Uterus (tissue), 4 donors: ENCODE results near the gene LHPP. TPM values are rescaled to one million over a fixed set of nuclear protein-coding genes. Genes with fewer than 3 reads are reported as not detected.

Experiments used
- DNase-seq, 2 donors: peaks; one replicate each; pipeline ENCODE4 v3.0.0-alpha.2; 2019 to 2020
- H3K27ac ChIP-seq, 2 donors: fragments of 200-600 bp; sonication (generic); 1 replicate in 1 of 2; 2 replicates in 1 of 2; pipeline ENCODE4 v1.5.1; 2016 to 2018
- H3K27me3 ChIP-seq, 2 donors: fragments of 200-600 bp; sonication (generic); one replicate each; pipeline ENCODE4 v1.5.1; 2018 to 2019; ENCODE audit warnings: control low read depth in 1 of 2
- H3K36me3 ChIP-seq, 2 donors: fragments of 200-600 bp; sonication (generic); one replicate each; pipeline ENCODE4 v1.5.1; 2019; ENCODE audit warnings: control low read depth in 1 of 2
- H3K4me1 ChIP-seq, 2 donors: fragments of 200-600 bp; sonication (generic); one replicate each; pipeline ENCODE4 v1.5.1; 2018 to 2019; ENCODE audit warnings: control low read depth in 1 of 2
- H3K4me3 ChIP-seq, 2 donors: fragments of 200-600 bp; sonication (generic); 1 replicate in 1 of 2; 2 replicates in 1 of 2; pipeline ENCODE4 v1.5.1; 2018 to 2019; ENCODE audit warnings: mild to moderate bottlenecking in 1 of 2
- H3K9me3 ChIP-seq, 2 donors: fragments of 200-600 bp; sonication (generic); one replicate each; pipeline ENCODE4 v1.5.1; 2019; ENCODE audit warnings: control low read depth in 1 of 2
- POLR2A ChIP-seq, 2 donors: fragments of 450-650 bp; IDR thresholded peaks; one replicate each; pipeline ENCODE4 v1.6.1; 2016; ENCODE audit warnings: antibody characterized with exemption in 2 of 2, mild to moderate bottlenecking in 1 of 2, moderate library complexity in 1 of 2
- intact Hi-C: fragments of 100-400 bp; cut with DNase I; formaldehyde crosslinking; loops from one replicate; pipeline ENCODE4 v1.15.1; 2023; ENCODE audit warnings: low total_unique reads
- total RNA-seq, 4 donors: library from RNA; depleted of rRNA in 3 of 4; stranded (reverse); fragments of >200 nt in 3 of 4; gene quantifications; one replicate each; pipeline versions ENCODE4 v1.1.0 to v1.2.4, GENCODE V29; 2014 to 2023
- TF ChIP-seq, protein P1 (sequence below), 4 experiments: fragments of 200-600 bp in 2 of 4; fragments of 450-650 bp in 2 of 4; sonication (generic) in 2 of 4; IDR thresholded peaks; one replicate each; pipeline ENCODE4 v1.5.1; 2016 to 2019; ENCODE audit warnings: antibody characterized with exemption in 4 of 4, mild to moderate bottlenecking in 2 of 4, moderate library complexity in 1 of 4
- donor health status: DM: yes; HTN: yes; CAD: no.

Gene LHPP
- total RNA-seq, 4 donors from 2014 or later, result 0.51 to 23.2 (median 15.3) TPM; not detected in 1

GRCh38 chr10:124575107-124576035 is 113.7 kb downstream of the LHPP start:
- DNase-seq, result no peak

DNA sequence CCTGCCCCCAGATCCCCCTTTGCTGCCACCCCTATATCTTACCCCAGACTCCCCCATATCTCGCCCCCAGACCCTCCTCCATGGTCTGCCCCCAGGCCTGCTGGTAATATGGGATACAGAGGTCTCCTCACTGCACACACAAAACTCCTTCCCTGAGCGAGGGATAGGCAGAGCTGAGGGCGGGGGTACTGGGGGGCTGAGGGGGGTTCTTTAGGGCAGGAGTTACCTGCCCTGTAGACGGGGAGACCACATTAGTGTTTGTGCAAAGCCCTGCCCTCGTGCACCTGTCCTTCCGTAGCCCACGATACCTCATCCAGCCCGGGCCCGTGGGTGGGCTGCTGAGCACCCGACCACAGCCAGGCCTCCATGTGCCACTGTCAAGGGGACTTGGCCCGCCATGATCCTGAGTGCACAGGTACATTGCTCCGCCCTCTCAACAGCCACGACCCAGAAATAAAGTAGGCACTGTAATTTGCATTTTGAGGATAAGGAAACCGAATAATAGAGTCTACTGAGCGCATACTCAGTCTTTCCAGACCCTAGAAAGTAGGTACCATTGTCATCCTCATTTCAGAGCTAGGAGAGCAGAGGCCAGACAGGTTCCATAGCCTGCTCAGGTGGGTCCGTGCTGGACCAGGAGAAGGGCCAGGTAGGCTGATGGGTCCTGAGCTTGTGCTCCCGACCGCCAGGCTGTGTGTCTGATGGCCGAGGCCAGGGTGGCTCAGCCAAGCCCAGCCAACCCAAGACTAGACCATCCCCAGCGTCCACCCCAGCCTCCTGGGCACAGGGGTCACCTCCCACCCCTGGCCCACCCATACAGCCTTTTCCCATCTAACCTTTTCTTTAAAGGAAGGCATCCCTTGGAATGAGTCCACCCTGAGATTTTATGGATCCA is 115.2 kb downstream of the LHPP start:
- Histone ChIP-seq H3K4me1 (no peaks in the 10 kb centered on the region), H3K36me3 (no peaks in the 10 kb centered on the region), H3K27ac (no peak overlapping the region), H3K9me3 (no peaks in the 10 kb centered on the region), H3K27me3 (no peaks in the 10 kb centered on the region), H3K4me3 (no peak overlapping the region)
- TF ChIP-seq POLR2A (IDR thresholded peaks at IDR 0.05), result no peak
- TF ChIP-seq, protein P1, sequence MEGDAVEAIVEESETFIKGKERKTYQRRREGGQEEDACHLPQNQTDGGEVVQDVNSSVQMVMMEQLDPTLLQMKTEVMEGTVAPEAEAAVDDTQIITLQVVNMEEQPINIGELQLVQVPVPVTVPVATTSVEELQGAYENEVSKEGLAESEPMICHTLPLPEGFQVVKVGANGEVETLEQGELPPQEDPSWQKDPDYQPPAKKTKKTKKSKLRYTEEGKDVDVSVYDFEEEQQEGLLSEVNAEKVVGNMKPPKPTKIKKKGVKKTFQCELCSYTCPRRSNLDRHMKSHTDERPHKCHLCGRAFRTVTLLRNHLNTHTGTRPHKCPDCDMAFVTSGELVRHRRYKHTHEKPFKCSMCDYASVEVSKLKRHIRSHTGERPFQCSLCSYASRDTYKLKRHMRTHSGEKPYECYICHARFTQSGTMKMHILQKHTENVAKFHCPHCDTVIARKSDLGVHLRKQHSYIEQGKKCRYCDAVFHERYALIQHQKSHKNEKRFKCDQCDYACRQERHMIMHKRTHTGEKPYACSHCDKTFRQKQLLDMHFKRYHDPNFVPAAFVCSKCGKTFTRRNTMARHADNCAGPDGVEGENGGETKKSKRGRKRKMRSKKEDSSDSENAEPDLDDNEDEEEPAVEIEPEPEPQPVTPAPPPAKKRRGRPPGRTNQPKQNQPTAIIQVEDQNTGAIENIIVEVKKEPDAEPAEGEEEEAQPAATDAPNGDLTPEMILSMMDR (IDR thresholded peaks at IDR 0.05), result no peak
- DNase-seq, result no peak
- intact Hi-C loops, result no loop called here

More at GRCh38 chr10:124575107-124576035, 113.7 kb downstream of the LHPP start:
- Histone ChIP-seq H3K9me3 (no peaks in the 10 kb centered on the region), H3K4me1 (no peaks in the 10 kb centered on the region), H3K27ac (no peak overlapping the region), H3K36me3 (no peaks in the 10 kb centered on the region), H3K27me3 (no peaks in the 10 kb centered on the region), H3K4me3 (no peak overlapping the region)
- intact Hi-C loops, result no loop called here
- TF ChIP-seq, protein P1 (IDR thresholded peaks at IDR 0.05), result no peak
- no peak for TF ChIP-seq POLR2A (IDR thresholded peaks at IDR 0.05)

DNA sequence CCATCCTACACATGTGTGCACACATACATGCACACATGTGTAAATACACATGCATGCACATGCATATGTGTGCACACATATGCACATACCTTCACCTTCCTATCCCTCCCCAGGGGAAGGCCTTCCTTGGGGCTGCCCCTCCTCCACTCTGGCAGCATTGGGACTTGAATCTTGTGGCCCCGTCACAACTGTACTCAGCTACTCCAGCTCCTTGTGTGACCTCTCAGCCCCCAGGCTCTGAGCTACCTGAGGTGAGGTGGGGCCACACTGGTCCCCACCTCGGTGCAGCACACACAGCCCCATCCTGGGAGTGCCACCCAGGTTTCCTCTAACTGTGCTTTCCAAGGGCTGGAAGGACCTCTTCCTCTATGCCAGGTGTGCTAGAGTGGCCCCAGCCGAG is 116.0 kb downstream of the LHPP start:
- no peaks in the 10 kb centered on the region for H3K36me3 ChIP-seq
- DNase-seq, result no peak
- H3K4me1 ChIP-seq, result no peaks in the 10 kb centered on the region
- no peak overlapping the region for H3K4me3 ChIP-seq
- TF ChIP-seq, protein P1 (IDR thresholded peaks at IDR 0.05), result no peak
- no peak for TF ChIP-seq POLR2A (IDR thresholded peaks at IDR 0.05)
- intact Hi-C loops, result no loop called here
- no peaks in the 10 kb centered on the region for H3K9me3 ChIP-seq
- no peak overlapping the region for H3K27ac ChIP-seq
- no peaks in the 10 kb centered on the region for H3K27me3 ChIP-seq

DNA sequence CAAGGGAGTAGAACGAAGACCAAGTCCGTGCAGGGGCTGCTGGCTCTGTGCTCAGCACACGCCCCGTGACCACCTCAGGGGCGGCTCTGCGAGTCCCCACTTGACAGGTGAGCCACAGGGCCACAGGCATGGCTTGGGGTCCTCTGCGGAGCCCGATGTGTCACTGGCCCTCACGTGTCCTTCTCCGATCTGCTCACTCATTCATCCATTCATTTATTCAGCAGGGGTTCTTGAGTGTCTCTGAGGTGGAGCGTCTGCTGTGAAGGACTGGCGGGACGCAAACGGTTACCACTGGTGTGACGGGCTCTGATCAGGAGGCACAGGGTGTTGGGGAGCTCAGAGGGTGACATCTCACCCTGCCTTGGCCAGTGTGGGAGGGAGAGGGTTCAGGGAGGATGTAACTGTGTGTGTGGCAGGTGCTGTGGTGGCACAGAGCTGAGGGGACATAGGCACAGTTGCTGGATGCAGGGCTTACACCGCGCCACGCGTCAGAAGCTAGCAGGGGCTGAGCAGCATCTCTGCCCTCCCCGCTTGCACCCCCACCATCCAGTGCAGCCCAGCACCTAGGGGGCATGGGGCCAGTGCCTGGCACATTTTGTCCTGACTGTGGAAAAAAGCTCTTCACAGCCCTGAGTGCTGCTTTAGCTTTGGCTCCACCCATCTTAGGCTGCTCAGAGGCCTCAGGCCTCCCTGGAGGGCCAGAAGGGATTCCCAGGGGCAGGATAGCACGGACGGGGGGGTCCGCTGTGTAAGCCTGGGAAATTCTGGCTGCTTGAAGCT is 116.8 kb downstream of the LHPP start:
- Histone ChIP-seq H3K36me3 (no peaks in the 10 kb centered on the region), H3K27ac (peak overlapping the region; percentile 43 to 61), H3K27me3 (no peaks in the 10 kb centered on the region), H3K4me1 (no peaks in the 10 kb centered on the region), H3K4me3 (no peak overlapping the region), H3K9me3 (no peaks in the 10 kb centered on the region)
- intact Hi-C loops, result no loop called here
- no peak for DNase-seq
- TF ChIP-seq POLR2A (IDR thresholded peaks at IDR 0.05), result no peak
- TF ChIP-seq, protein P1 (IDR thresholded peaks at IDR 0.05), result no peak
